ENCODE data around the gene FAM9A. TPM values are rescaled to one million over a fixed set of nuclear protein-coding genes. Genes with fewer than 3 reads are reported as not detected.
"Not testable (repeated sequence)": the region's sequence is repeated elsewhere in the genome, so short reads cannot be mapped to it uniquely, and the experiment has no call there.

The FAM9A gene
- total RNA-seq, 1 donor from 2014 or later, result not detected

GRCh38 chrX:8805046-8805445, 3.9 kb upstream of the FAM9A start:
- no peak for DNase-seq (ENCODE audit: low read depth)
- Histone ChIP-seq H3K27me3 (ENCODE audit: control insufficient read depth, insufficient read depth, low read length) (no peaks in the 10 kb centered on the region), H3K36me3 (ENCODE audit: control insufficient read depth, insufficient read depth, low read length) (no peaks in the 10 kb centered on the region), H3K4me3 (ENCODE audit: low read depth, low read length) (no peak overlapping the region)
- TF ChIP-seq CTCF (IDR thresholded peaks at IDR 0.05; ENCODE audit: insufficient read depth, low read length, poor library complexity, severe bottlenecking), result no peak

- peak; percentile 14 for DNase-seq (ENCODE audit: low read depth)
- TF ChIP-seq CTCF (IDR thresholded peaks at IDR 0.05; ENCODE audit: insufficient read depth, low read length, poor library complexity, severe bottlenecking), result no peak
- H3K36me3 ChIP-seq (ENCODE audit: control insufficient read depth, insufficient read depth, low read length), result no peaks in the 10 kb centered on the region
These were observed 2.1 kb upstream of the FAM9A start for GRCh38 chrX:8803326-8803725.

GRCh38 chrX:8800351-8800750, 832 bp downstream of the FAM9A start:
- not testable (repeated sequence) for H3K27me3 ChIP-seq (ENCODE audit: control insufficient read depth, insufficient read depth, low read length); H3K4me3 ChIP-seq (ENCODE audit: low read depth, low read length); H3K36me3 ChIP-seq (ENCODE audit: control insufficient read depth, insufficient read depth, low read length); DNase-seq (ENCODE audit: low read depth)

More at GRCh38 chrX:8803326-8803725, 2.1 kb upstream of the FAM9A start:
- no peak overlapping the region for H3K4me3 ChIP-seq (ENCODE audit: low read depth, low read length)
- no peaks in the 10 kb centered on the region for H3K27me3 ChIP-seq (ENCODE audit: control insufficient read depth, insufficient read depth, low read length)

- H3K4me3 ChIP-seq (ENCODE audit: low read depth, low read length); H3K27me3 ChIP-seq (ENCODE audit: control insufficient read depth, insufficient read depth, low read length); DNase-seq (ENCODE audit: low read depth); H3K36me3 ChIP-seq (ENCODE audit: control insufficient read depth, insufficient read depth, low read length): not testable (repeated sequence)
These were observed 1.9 kb downstream of the FAM9A start for GRCh38 chrX:8799281-8799680.

- not testable (repeated sequence) for DNase-seq (ENCODE audit: low read depth); H3K27me3 ChIP-seq (ENCODE audit: control insufficient read depth, insufficient read depth, low read length); H3K36me3 ChIP-seq (ENCODE audit: control insufficient read depth, insufficient read depth, low read length)
These were observed 2.5 kb downstream of the FAM9A start for GRCh38 chrX:8798702-8799101.

GRCh38 chrX:8787119-8787518, 14.1 kb downstream of the FAM9A start:
- H3K27me3 ChIP-seq (ENCODE audit: control insufficient read depth, insufficient read depth, low read length); H3K36me3 ChIP-seq (ENCODE audit: control insufficient read depth, insufficient read depth, low read length); DNase-seq (ENCODE audit: low read depth); H3K4me3 ChIP-seq (ENCODE audit: low read depth, low read length): not testable (repeated sequence)

More at GRCh38 chrX:8798702-8799101, 2.5 kb downstream of the FAM9A start:
- H3K4me3 ChIP-seq (ENCODE audit: low read depth, low read length), result not testable (repeated sequence)

GRCh38 chrX:8784162-8784561, 17.0 kb downstream of the FAM9A start:
- Histone ChIP-seq H3K36me3 (ENCODE audit: control insufficient read depth, insufficient read depth, low read length) (no peaks in the 10 kb centered on the region), H3K27me3 (ENCODE audit: control insufficient read depth, insufficient read depth, low read length) (no peaks in the 10 kb centered on the region), H3K4me3 (ENCODE audit: low read depth, low read length) (no peak overlapping the region)
- no peak for DNase-seq (ENCODE audit: low read depth)
- TF ChIP-seq CTCF (IDR thresholded peaks at IDR 0.05; ENCODE audit: insufficient read depth, low read length, poor library complexity, severe bottlenecking), result no peak

GRCh38 chrX:8783714-8784098, 17.5 kb downstream of the FAM9A start:
- Histone ChIP-seq H3K27me3 (ENCODE audit: control insufficient read depth, insufficient read depth, low read length) (no peaks in the 10 kb centered on the region), H3K4me3 (ENCODE audit: low read depth, low read length) (no peak overlapping the region), H3K36me3 (ENCODE audit: control insufficient read depth, insufficient read depth, low read length) (no peaks in the 10 kb centered on the region)
- no peak for TF ChIP-seq CTCF (IDR thresholded peaks at IDR 0.05; ENCODE audit: insufficient read depth, low read length, poor library complexity, severe bottlenecking)
- DNase-seq (ENCODE audit: low read depth), result no peak
